NCI-H1092 (cell line): ENCODE measurements around the gene SIX1.

ENCODE experiments used
- DNase-seq: peaks from one replicate; lab custom pipeline; 2025; lab: John Stamatoyannopoulos, UW

Gene SIX1

DNA sequence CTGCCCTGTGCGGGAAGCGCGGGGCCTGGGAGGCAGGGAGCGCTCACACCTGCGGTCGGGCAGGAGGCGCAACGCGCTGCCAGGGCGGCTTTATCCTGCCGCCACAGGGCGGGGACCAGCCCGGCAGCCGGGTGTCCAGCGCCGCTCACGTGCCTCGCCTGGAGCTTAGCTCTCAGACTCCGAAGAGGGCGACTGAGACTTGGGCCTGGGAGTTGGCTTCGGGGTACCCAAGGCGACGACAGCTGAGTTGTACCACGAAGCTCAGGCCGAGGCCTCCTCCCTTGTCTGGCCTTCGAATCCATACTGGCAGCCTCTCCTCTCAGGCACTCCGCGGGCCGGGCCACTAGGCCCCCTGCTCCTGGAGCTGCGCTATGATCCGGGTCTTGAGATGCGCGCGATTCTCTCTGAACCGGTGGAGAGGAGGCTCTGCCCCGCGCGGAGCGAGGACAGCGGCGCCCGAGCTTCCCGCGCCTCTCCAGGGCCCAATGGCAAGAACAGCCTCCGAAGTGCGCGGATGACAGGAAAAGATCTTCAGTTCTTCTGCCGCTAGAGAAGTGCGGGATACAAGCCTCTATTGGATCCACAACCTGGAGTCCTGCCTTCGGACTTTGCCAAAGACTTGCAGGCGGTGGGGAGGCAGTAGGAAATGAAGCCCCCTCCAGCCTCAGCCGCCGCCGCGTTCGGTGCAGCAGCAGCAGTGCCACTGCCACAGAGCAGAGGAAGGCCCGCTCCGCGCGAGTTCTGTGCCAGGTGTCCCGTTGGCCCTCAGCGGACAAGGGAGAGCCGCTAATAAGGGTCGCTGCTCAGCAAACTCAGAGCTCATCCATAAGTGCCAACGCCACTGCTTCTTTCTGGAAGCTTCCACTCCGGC, 6.8 kb downstream of the SIX1 start:
- no peak for DNase-seq

DNA sequence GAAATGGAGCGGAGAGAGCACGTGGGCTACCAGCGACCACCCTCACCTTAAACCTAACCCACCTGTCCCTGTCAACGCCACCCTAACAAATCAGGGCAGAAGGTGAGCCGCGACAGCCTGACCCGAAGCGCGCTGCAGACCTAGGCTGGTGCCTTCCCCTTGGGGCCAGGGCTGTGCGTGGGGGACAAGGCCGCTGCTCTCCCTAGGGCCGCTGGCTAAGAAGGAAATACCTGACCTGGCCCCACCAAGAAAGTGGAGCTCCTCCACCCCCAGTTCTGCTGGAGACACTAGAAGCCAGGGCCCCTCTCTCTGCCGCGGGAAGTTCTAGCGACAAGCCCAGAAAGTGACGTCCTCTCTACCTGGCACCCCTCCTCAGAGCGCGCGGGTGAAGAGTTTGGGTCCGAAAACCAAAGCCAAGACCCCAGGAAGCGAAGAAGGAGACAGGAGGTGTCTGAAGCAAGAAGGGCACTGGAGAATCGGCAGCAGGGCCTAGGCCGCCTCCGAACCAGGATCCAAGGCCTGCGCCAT, 7.5 kb downstream of the SIX1 start:
- DNase-seq: no peak

DNA sequence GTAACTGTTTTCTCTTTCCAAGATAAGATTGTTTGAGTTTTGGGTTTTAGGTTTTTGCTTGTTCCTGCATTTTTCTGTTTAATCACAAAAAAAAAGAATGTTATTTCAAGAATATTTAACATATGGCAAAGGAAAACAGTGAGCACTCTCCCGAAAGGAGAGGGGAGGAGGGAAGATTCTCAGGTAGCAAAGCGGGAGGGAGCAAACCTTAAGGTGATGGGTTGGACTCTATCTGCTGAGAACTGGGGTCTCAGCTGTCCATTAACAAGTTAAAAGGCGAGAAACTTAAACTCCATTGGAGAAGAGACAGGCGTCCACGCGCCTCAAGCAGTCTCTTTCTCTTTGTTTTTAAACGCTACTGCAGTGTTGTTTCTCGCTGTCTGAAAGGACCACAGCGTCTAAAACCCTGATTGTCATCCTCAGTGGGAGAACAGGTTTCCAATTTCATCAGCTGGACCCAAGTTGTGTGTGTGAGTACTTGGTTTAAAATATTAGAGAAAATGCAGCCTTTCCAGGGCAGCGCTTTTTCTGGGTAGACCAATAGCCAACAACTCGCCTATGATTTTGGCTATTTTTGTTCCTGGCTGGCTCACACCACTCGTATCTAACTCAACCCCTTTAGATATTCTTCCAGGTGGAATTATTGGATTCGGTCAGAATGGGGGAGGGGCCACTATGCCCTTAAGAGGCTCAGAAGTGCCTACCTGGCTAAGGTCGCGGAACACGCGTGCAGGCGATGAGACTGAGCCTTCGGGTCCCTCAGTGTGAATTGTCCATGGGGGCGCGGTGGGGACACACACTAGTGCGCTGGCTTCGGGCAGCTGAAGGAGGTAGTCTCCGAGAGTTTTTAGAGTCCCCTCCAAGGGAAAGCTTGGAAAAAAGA, 8.2 kb downstream of the SIX1 start:
- DNase-seq: no peak

DNA sequence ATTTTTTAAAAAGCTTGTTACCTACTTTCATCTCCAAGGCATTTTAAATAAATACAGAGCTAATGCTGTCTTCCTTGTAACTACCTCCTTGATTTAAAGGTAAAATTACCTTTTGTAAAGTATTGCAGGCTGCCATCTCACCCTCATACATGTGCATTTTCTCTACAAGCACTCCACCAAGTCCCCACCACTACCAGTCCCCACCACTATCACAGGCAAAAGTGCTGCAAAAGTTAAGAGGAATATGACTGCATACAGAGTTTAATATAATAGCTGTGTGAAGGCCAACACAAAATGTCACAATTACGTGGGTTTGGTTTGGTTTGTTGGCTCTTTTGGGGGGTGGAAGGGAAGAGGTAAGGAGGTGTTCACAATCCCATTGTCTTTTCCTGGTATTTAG, 9.6 kb downstream of the SIX1 start:
- DNase-seq: no peak

DNA sequence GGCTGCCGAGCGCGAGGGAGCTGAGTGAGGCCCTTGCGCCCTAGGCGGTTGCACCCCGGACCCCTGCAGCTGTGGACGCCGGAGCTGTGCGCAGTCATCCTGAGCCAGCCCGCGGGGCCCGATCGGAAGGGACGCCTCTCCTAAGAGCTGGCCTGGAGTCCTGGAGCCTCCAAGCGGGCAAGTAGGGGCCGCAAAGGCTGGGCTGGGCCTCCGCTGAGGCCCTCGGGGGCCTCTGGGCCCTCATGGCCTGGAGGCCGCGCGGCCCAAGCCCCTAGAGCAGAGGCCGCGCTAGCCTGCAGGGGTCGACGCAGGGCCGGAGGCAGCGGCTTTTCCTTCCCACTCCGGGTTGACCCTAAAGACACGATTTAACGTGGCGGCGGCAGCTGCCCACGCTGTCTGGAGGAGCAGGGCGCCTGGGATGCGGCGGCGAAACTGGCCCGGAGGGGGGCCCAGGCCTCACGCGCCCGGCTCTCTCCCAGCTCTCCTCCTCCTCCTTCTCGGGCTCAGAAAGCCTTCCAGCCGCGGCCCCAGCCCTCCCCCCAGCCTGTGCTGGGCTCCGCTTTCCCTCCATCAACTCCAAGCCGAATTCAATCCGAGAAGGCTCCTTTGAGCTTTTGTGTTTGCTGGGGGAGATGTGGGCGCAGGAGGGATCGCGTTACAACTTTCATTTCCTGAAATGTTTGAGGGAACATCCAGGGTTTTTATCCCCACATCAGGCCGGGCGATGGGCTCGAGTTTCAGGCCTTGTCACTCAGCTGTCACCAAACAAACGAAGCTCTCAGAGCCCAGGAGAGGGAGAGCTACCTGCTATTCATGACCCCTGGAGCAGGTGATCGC, 11.6 kb downstream of the SIX1 start:
- no peak for DNase-seq

DNA sequence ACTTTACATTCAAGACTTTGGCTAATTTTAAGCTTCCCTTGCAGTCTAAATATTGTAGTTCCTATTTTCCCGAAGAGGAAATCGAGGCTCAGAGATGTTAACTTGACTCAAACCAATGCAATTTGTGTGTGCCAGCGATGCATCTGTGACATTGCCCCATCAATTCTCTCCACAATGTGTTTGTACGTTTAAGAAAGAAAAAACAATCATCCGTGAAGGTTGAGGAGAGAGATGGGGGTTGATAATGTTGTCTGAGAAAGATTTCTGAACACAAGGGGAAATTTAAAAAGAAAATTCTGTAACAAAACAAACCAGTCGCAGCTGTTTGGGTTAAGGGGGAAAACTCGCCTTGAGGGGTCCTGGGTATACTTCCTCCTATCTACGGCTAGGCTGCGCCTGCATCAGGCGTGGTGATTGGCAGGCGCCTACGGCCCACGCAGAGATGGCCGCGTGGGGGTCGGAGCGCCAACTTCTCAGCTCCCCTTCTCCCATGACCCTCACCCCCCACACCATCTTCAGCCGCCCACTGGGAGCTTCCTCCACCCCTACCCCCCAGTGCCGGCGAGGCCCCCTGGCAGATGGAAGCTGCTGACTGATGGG, 12.3 kb downstream of the SIX1 start:
- DNase-seq: no peak

DNA sequence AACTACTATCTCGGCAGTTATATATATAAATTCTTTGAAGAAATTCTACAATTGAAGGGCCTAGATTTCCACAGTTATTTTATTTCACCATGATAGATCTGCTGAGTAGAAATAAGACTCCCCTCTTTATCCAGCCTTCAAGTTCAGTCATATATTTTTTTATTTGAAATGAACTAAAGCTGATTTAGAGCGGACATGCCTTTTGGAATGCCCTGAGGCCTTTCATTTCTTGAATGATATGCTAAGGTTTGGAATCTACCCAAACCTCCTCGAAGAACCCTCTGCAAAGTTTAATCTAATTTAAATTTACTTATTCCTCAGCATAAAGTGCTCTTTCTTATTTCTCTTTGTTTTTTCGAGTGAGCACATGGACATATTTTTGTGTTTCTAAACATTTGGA, 15.1 kb downstream of the SIX1 start:
- no peak for DNase-seq

DNA sequence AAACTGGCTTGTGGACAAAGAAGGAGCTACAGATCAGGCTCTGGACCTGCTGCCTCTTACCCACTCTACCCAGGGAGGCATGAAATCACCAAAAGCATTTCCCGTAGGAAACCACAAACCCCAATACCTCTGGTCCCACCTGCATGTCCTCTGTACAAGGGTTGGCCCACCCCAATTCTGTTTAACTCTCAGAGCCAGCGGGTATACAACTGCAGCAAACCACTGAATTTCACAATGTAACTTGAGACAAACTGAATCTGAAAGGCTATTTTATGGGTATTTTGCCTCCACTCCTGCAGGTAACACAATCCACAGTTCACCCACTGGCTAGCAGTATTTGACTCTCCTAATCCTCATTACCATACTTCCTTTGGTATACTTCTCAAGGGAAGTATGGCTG, 16.5 kb downstream of the SIX1 start:
- DNase-seq: no peak

DNA sequence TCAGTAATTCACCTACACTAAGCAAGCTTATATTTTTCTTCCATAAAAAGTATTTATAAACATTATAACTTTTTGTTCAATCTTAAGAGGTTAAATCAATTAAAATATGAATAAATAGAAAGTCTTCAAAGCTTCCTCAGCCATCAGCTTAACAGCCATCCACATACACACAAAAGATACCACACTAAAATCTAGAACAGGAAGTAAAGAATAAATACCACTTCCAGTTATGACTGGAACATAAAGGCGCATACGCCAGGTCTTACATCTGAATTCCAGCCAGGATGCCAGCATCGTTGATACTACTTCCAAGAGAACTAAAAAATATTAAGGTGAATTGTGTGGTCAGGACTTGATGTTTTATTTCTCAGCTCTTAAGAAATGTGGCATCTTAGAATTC, 17.0 kb downstream of the SIX1 start:
- DNase-seq: no peak

DNA sequence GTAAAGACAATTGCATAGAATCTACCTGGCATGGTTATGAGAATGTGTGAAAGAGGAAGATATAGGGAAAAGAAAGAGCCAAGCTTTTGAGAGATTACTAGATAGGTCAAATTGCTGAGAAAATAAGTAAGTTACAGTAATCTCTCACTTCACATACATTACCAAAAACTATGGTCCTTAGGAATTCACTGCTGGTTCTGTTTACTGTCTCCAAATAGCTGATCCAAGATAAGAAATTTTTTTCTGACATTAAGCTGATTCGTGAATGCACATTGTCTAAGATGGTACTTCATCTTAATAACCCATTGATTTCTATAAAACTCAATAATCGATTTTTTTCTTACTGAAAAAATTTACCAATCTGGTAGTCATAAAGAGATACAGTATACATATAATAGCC, 17.4 kb downstream of the SIX1 start:
- no peak for DNase-seq

DNA sequence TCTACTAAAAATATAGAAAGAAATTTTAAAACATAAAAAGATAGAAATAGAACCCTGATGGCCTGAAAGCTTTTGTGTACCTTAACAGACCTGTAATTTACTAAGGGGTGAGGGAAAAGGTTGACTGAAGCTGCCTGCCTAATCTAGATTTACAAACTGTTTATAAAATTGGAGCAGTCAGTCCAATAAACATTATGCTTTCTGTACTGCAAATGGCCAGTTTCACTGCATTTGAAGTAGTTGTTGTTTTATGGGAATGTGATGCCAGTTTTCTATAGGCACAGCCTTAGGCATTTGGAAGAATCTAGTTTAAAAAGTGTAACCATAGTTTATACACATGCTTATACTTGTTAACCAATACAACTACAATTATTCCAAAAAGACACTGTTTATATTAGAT, 19.1 kb downstream of the SIX1 start:
- DNase-seq: no peak

DNA sequence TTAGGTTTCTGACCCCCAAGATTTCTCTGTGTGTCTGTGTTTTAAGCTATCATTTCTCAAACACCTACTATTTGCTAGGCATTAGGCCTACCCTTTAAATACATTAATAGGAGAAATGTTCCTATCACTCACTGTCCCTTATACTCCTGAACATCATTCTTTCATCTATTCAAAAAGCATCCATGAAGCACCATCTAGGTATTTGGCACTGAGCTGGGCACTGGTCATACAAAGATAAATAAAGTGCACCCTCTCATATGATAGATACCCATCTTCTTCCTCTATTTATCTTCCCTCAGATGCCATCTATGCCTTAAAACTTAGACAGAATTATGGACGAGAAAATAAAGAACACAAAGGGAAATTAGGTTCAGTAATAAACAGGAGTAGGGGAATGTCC, 20.4 kb downstream of the SIX1 start:
- no peak for DNase-seq

DNA sequence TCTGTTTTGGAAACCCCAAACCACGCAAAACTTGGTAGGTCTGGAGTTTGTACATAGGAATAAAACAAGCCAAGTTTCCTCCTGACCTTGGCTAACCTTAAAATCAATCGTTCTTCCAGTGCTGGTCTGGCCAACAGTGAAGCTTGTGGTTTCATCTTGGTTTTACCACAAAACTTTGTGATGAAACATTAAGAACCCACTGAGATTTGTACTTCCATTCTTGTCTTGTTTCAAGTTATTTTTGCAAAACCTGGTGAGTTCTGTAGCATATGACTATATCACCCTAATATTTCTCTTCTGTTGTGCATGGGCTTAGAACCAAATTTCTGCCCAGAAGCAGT, 26.4 kb downstream of the SIX1 start:
- DNase-seq: no peak

DNA sequence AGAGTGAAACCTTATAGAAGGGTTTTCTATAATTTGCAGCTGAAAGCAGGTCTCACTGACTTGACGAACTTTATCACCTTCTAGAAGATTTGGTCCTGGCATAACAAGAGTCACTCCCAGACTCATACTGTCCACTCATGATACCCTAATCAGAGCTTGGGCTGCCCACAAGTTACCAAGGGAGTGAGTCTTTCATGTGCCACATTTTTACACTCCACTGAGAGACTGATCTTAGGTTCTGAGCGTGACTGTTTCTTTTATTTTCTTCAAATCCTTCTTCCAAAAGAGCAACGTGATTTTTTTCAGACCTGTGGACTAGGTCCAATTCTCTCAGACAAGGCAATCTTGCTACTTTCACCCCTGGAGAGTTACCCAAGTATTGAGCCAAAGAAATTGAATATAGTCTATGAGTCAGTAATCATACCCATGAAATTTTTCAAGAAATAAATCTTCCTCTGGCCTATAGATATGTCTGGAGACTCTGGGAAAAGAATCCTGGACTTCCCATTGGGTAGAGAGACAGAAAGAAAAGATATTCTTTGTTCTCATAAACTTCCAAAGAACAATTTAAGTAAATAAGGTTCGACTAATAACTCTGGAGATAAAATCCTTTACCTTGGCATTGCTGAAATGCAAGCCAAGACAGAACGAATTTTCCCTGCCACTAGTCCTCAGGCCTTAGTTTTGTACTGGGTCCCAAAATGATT, 26.9 kb downstream of the SIX1 start:
- no peak for DNase-seq

DNA sequence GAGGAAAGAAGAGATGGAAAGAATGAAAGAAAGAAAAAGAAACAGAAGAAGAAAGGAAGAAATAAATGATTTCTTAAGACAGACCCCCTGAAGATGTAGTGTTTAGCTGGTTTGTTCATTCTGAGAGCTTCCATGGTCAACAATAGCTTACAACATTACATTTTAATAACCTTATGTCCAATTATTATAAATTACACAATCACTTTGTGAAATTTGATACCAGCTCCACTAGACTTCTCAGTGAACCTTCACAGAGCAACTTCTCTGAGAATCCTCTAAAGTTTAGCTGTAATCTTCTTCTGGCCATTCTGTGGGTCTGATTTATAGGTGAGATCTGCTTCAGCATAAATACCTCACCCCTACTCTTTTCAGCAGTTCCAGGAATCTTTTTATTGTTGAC, 27.9 kb downstream of the SIX1 start:
- DNase-seq: no peak

DNA sequence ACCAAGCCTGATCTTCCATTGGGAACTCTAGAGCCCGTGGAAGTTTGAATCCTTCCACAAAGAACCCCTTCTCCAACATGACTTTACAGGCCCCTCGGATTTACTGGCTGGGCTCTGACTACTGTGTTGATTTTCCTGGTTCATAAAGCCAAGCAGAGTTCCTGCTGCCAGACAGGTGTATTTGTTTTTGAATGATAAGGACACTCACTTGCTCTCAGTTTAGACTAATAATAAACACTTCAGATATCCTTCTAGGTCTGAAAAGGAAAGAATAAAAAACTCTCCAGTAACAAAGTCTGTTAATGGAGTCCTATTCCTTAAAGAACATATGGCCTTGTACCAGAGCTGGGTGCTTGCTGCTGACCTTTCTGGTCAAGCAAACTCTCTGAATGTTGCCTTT, 31.0 kb downstream of the SIX1 start:
- DNase-seq: peak; percentile 67

DNA sequence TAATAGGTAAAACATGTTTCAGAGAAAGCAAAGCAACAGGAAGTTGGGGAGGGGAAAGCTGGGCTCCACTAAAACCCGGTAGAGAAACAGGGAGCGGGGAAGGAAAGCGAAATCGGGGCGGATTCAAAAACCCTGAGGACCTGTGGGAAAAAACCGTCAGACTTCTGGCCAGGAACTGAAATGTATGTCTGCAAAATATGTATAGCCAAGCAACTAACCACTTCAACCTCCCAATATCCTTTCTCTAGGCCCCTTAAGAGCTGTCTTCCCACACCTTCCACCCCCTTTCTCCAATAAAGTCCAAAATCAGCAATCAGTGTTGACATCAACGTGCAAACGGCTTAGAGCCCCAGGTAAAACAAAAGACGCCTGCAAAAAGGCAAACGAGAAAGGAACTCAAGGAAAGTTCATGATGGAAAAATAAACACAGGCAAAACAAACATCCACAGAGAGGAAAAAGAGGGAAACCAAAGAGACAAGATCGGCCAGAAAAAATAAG, 32.8 kb downstream of the SIX1 start:
- DNase-seq: no peak

DNA sequence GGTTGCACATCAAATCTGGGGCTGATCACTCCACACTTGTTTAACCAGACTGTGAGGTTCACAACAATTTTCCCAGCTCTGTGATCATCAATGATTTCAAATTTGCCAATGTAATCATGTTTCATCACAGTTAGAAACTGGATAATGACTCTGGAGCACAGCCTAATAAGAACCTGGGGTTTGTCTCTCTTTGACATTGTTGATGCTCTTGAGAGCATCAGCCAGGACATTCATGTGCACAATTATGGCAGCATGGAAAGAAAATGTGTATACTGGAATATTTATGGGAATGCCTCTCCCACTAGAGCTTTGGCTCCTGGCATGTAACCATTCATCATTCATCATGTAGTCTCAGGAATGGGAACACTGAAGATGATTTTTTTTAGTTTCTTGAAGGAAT, 47.0 kb downstream of the SIX1 start:
- DNase-seq: no peak

DNA sequence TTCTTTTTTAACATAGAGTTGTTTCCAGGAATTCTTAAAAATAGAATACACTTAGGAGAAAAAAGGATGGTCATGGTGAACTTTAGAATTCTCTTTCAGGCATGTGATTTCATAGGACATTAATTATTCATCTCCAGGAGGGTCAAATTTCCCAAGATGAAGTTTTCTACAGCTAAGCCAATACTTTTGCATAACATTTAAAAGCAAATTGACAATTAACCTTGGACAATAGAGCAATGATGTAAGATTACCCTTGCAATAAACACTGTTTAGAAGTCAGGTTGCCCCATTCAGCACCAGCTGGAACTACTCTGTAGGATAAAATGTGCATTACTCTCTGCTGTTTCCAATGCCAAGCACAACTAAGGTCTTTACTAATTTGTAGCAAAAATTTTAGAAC, 49.5 kb downstream of the SIX1 start:
- no peak for DNase-seq

DNA sequence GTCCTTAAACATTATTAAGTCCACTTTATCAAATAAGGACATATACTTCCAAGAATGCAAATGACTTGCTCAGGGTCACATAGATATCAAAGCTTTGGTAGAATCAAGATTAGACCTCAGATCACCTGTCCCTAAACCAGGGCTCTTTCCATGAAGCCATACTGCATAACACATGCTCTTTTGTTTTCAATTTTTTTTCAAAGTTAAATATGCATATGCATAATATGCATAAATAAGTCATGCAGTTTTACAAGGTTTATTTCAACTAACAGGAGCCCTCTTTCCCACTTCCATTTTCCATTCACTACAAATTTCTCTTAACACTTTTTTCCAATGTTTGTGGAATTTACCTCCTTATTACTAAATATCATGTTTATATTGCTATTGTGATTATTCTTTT, 53.1 kb downstream of the SIX1 start:
- no peak for DNase-seq

DNA sequence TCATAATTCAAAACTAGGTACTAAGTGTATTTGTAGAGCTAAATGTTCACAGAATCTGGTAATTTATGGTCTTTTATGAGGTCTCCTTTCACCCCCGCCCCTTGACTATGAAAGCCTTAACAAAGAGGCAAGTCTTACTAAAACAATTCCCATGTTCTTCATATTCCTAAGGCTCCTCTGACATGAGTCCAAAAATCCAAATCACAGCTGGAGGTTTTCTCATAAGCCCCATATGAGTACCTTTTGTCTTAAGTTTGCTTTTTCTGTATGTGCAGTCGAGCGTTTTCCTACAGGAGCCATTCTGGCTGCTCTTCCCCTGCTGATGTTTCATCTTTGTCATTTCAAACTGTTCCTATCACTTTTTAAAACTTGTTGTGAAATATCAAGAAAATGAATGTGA, 55.2 kb downstream of the SIX1 start:
- DNase-seq: peak; percentile 35
